OCI-LY7 (cell line): Measurements from ENCODE around the gene RASGRP2. TPM values are rescaled to one million over a fixed set of nuclear protein-coding genes. Genes with fewer than 3 reads are reported as not detected.
A peak's percentile ranks its signal among the peaks of the same experiment; 100 is the strongest.

ENCODE experiments used
- BruUV-seq: library from RNA; stranded (reverse); fragments of 400-500 nt; replicated peaks from 2 replicates; lab custom pipeline; 2021; lab: Mats Ljungman, UMichigan
- CTCF ChIA-PET: fragments of 300-600 bp; sonication (Branson Sonifier 250); formaldehyde crosslinking; loops from one replicate; lab custom pipeline; 2022; ENCODE audit warnings: antibody characterized with exemption; ENCODE audit not compliant: unreplicated experiment; lab: Charles Lee
- POLR2A ChIA-PET: fragments of 300-600 bp; sonication (Branson Sonifier 250); formaldehyde crosslinking; loops from one replicate; lab custom pipeline; 2022; ENCODE audit warnings: antibody characterized with exemption; lab: Charles Lee
- DNase-seq: peaks from one replicate; pipeline ENCODE4 v3.0.0-alpha.2; 2015; ENCODE audit warnings: low spot score
- H2AFZ ChIP-seq: fragments of 200-600 bp; sonication (generic), shearing (Covaris generic); 2 replicates; pipeline ENCODE4 v1.6.1; 2014; ENCODE audit warnings: mild to moderate bottlenecking, antibody characterized with exemption, low read length, moderate library complexity
- H3K27ac ChIP-seq: fragments of 200-600 bp; sonication (generic); 2 replicates; pipeline ENCODE4 v1.5.1; 2014; ENCODE audit warnings: mixed run types, low read depth, mild to moderate bottlenecking, moderate library complexity, low read length, inconsistent platforms; ENCODE audit not compliant: poor library complexity, severe bottlenecking
- H3K36me3 ChIP-seq: fragments of 200-600 bp; sonication (generic); 2 replicates; pipeline ENCODE4 v1.6.1; 2014; ENCODE audit warnings: mild to moderate bottlenecking, antibody characterized with exemption, low read length, moderate library complexity, mixed read lengths; ENCODE audit not compliant: insufficient read depth
- H3K4me1 ChIP-seq: fragments of 200-600 bp; sonication (generic); 2 replicates; pipeline ENCODE4 v1.5.1; 2014; ENCODE audit warnings: mild to moderate bottlenecking, low read length; ENCODE audit not compliant: insufficient read depth, poor library complexity, severe bottlenecking
- H3K4me2 ChIP-seq: fragments of 200-600 bp; sonication (generic); 2 replicates; pipeline ENCODE4 v1.6.1; 2014; ENCODE audit warnings: mild to moderate bottlenecking, low read length
- H3K4me3 ChIP-seq: fragments of 200-600 bp; sonication (generic); 2 replicates; pipeline ENCODE4 v1.5.1; 2014; ENCODE audit warnings: mild to moderate bottlenecking, low read depth, low read length; ENCODE audit not compliant: poor library complexity, severe bottlenecking
- H3K79me2 ChIP-seq: fragments of 200-600 bp; sonication (generic); 2 replicates; pipeline ENCODE4 v1.6.1; 2016; ENCODE audit warnings: low read depth, mild to moderate bottlenecking, low read length, moderate library complexity, mixed read lengths; ENCODE audit not compliant: insufficient read depth
- H3K9me2 ChIP-seq: fragments of 200-600 bp; sonication (generic); 2 replicates; pipeline ENCODE4 v1.6.1; 2016; ENCODE audit warnings: mild to moderate bottlenecking, low read length, mixed read lengths; ENCODE audit not compliant: insufficient read depth
- H3K9me3 ChIP-seq: fragments of 200-600 bp; sonication (generic); 2 replicates; pipeline ENCODE4 v1.6.1; 2014; ENCODE audit warnings: mild to moderate bottlenecking, mixed run types, low read length, mixed read lengths
- H4K20me1 ChIP-seq: fragments of 200-600 bp; sonication (generic); 2 replicates; pipeline ENCODE4 v1.6.1; 2014; ENCODE audit warnings: mild to moderate bottlenecking, antibody characterized with exemption, low read length, moderate library complexity, mixed read lengths; ENCODE audit not compliant: insufficient read depth
- EZH2phosphoT487 ChIP-seq: fragments of 200-600 bp; sonication (generic); IDR thresholded peaks from 2 replicates; pipeline ENCODE4 v1.6.1; 2018; ENCODE audit warnings: low read depth, borderline replicate concordance, mild to moderate bottlenecking, mixed run types, antibody characterized with exemption, low read length, moderate library complexity, mixed read lengths
- intact Hi-C: fragments of 100-400 bp; cut with micrococcal nuclease; formaldehyde crosslinking; loops from one replicate; pipeline ENCODE4 v1.10.0; 2022; ENCODE audit not compliant: unreplicated experiment
- total RNA-seq, 2 experiments: library from RNA; depleted of rRNA in 1 of 2; stranded (reverse); fragments of >200 nt in 1 of 2; shearing (Covaris generic) in 1 of 2; gene quantifications; 2 replicates each; pipeline ENCODE4 v1.2.3, GENCODE V29; 2014 to 2022
- TF ChIP-seq, protein P1 (sequence below): fragments of 200-600 bp; sonication (generic); conservative IDR thresholded peaks from 2 replicates; pipeline ENCODE4 v1.5.1; 2014; ENCODE audit warnings: mild to moderate bottlenecking, antibody characterized with exemption, low read length, moderate library complexity, mixed read lengths

RASGRP2 gene
- total RNA-seq, 2 experiments from 2014 or later, result 127 to 195 TPM

DNA sequence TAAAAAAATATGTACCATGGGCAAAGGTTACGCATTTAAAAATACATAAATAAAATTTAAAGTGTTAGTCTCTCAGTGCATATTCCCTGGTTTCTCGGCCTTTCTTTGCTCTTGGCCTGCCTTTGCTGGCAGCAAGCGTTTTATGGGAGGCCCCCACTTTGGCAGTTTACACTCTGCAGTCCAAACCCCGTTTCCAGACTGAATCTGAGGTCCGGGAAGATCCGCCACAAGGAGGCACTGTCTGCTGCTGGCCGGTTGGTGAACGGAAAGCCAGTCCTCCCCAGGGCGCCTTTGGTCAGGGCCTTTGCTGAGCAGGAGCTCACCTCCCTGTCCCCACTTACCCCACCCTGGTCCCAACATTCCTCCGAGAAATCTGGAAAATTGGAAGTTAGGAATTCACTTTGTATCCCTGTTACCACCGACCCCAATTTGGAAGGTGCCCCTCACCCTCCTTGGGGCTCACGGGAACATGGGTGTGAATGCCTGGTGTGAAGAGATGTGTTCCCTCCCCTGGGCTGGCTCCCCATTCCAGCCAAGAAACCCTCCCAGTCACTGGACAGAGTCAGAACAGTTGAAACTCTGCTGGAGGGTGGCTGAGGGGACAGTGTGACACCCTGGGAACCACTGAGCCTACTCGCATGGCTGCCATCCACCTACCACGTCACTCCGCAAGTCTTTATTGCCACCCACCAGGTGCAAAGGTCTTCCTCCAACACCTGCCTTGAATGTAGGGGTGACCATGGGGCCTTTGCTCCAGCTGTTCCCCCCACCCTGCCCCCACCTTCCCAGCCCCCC lies 43.8 kb upstream of the RASGRP2 start:
- Histone ChIP-seq H3K79me2 (no peaks in the 10 kb centered on the region), H3K27ac (peak overlapping the region; percentile 6), H3K4me3 (no peak overlapping the region), H3K9me3 (no peaks in the 10 kb centered on the region), H3K4me2 (no peak overlapping the region), H3K9me2 (no peaks in the 10 kb centered on the region), H4K20me1 (no peaks in the 10 kb centered on the region), H2AFZ (no peak overlapping the region), H3K4me1 (peaks cover 14% of the 10 kb centered on the region), H3K36me3 (peaks cover 56% of the 10 kb centered on the region)
- peak; percentile 63 for DNase-seq
- ChIA-PET CTCF (no interaction called here), POLR2A (interaction anchor here (0.5 kb wide), 1 partner anchor 58 kb away, joined by 3 read pairs; no protein-coding TSS in a partner anchor)
- TF ChIP-seq EZH2phosphoT487, result no peak
- TF ChIP-seq, protein P1, sequence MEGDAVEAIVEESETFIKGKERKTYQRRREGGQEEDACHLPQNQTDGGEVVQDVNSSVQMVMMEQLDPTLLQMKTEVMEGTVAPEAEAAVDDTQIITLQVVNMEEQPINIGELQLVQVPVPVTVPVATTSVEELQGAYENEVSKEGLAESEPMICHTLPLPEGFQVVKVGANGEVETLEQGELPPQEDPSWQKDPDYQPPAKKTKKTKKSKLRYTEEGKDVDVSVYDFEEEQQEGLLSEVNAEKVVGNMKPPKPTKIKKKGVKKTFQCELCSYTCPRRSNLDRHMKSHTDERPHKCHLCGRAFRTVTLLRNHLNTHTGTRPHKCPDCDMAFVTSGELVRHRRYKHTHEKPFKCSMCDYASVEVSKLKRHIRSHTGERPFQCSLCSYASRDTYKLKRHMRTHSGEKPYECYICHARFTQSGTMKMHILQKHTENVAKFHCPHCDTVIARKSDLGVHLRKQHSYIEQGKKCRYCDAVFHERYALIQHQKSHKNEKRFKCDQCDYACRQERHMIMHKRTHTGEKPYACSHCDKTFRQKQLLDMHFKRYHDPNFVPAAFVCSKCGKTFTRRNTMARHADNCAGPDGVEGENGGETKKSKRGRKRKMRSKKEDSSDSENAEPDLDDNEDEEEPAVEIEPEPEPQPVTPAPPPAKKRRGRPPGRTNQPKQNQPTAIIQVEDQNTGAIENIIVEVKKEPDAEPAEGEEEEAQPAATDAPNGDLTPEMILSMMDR, result peak; percentile 98
- BruUV-seq, result no TSS peak
- intact Hi-C loops, result loop anchor here (2.0 to 5.0 kb wide), 3 partner anchors 15 to 105 kb away; partner anchors contain the start of genes CDC42BPG and MAP4K2

DNA sequence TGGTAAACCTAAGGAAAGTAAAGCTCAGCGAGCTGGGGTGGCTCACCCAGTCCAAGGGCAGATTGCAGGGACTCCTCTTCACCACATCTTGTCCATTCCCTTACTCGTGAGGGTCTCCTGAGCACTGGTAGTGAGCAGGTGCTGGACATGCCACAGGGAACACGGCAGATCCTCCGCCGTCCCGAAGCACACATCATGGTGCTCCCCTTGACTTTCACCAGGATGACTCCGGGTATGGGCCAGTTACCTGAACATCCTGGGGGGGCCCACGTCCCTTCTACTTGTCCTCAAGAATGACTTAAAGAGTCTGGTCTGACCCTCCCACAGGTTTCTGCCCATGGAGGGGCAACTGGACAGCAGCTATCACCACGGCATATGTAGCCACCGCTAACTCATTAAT lies 42.4 kb upstream of the RASGRP2 start:
- Histone ChIP-seq H3K79me2 (no peaks in the 10 kb centered on the region), H3K4me1 (peaks cover 25% of the 10 kb centered on the region), H2AFZ (no peak overlapping the region), H3K9me2 (no peaks in the 10 kb centered on the region), H3K4me2 (no peak overlapping the region), H3K36me3 (peaks cover 51% of the 10 kb centered on the region), H4K20me1 (no peaks in the 10 kb centered on the region), H3K9me3 (no peaks in the 10 kb centered on the region), H3K4me3 (no peak overlapping the region), H3K27ac (no peak overlapping the region)
- BruUV-seq, result no TSS peak
- ChIA-PET POLR2A (interaction anchor here (0.6 kb wide), 1 partner anchor 11 kb away, joined by 3 read pairs; no protein-coding TSS in a partner anchor), CTCF (no interaction called here)
- DNase-seq, result no peak
- TF ChIP-seq EZH2phosphoT487, result no peak
- TF ChIP-seq, protein P1, result no peak
- intact Hi-C loops, result loop anchor here (2.0 to 5.0 kb wide), 3 partner anchors 16 to 106 kb away; partner anchors contain the start of genes CDC42BPG and MAP4K2
